GM12865 (cell line): Measurements from ENCODE around the gene ENTPD6.
A peak's percentile ranks its signal among the peaks of the same experiment; 100 is the strongest.

Experiments used
- DNase-seq: peaks from one replicate; pipeline ENCODE4 v3.0.0; 2010; ENCODE audit warnings: low read depth
- H3K4me3 ChIP-seq: 2 replicates; pipeline ENCODE4 v1.5.1; 2011; ENCODE audit warnings: mild to moderate bottlenecking, low read depth, low read length, control low read depth
- CTCF ChIP-seq: IDR thresholded peaks from 2 replicates; pipeline ENCODE4 v1.5.1; 2011; ENCODE audit warnings: low read length, control low read depth, low read depth, inconsistent platforms; ENCODE audit not compliant: insufficient read depth; ENCODE audit errors: missing control alignments

ENTPD6 gene

GRCh38 chr20:25246182-25246999 is 50.9 kb downstream of the ENTPD6 start:
- TF ChIP-seq CTCF, result no peak
- H3K4me3 ChIP-seq, result no peak overlapping the region
- DNase-seq, result peak; percentile 23

GRCh38 chr20:25247000-25247517 is 51.5 kb downstream of the ENTPD6 start:
- peak overlapping the region; percentile 89 for H3K4me3 ChIP-seq
- TF ChIP-seq CTCF, result peak; percentile 11
- DNase-seq, result peak; percentile 13

GRCh38 chr20:25247518-25247955 is 52.0 kb downstream of the ENTPD6 start:
- TF ChIP-seq CTCF, result no peak
- peak overlapping the region; percentile 89 for H3K4me3 ChIP-seq
- peak; percentile 18 for DNase-seq

GRCh38 chr20:25247956-25248785 is 52.7 kb downstream of the ENTPD6 start, which contains the start of gene PYGB:
Gene PYGB, plus strand, starts transcription at chr20:25248085. Its CDS starts 94 bp downstream, at chr20:25248179.
- peak within 1 kb of the TSS; percentile 89 for H3K4me3 ChIP-seq
- no peak for TF ChIP-seq CTCF
- peak; percentile 93 for DNase-seq

- no peak for TF ChIP-seq CTCF
- peak overlapping the region; percentile 89 for H3K4me3 ChIP-seq
- no peak for DNase-seq
Measured at GRCh38 chr20:25248786-25249172, 53.3 kb downstream of the ENTPD6 start.

GRCh38 chr20:25249198-25249931 is 53.9 kb downstream of the ENTPD6 start:
- TF ChIP-seq CTCF, result no peak
- no peak for DNase-seq
- H3K4me3 ChIP-seq, result peak overlapping the region; percentile 89
